ELR (cell line): ENCODE results near the gene ARF5.

Source experiments
- DNase-seq: peaks from one replicate; pipeline ENCODE4 v3.0.0-alpha.2; 2015; ENCODE audit warnings: low read depth

Gene ARF5

DNA sequence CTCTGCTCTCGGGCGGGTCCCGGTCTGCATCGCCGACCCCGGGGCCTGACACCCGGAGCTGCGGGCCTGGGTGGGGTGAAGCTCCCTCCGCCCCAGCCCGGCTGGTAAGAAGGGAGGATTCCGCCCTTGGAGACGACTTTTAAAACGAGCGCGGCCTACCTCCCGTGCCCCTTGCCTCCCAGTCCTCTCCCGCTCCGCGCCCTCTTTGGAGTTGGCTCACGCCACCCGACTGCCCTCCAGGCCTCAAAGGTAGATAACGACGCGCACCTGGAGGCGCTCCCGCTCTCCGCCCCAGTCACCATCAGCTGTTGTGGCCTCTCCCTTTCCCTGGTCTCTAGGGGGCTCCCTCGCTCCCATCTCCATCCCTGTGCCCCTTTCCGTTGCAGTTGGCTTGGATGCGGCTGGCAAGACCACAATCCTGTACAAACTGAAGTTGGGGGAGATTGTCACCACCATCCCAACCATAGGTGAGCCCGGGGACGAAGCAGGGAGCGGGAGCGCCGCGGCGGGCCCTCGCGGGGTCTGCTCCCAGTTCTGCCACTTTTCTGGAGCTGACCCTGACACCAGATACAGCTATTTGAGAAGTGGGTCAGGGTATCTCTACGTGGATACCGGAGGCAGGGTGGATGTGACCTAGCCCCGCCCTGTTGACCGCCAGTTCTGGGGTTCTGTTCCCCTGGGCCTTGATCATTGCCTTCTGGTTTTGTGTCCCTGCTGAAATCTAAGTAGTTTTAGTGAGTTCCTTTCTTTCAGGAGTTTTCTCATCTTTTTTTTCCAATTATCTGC, 679 bp downstream of the ARF5 start:
- peak; percentile 69 for DNase-seq

DNA sequence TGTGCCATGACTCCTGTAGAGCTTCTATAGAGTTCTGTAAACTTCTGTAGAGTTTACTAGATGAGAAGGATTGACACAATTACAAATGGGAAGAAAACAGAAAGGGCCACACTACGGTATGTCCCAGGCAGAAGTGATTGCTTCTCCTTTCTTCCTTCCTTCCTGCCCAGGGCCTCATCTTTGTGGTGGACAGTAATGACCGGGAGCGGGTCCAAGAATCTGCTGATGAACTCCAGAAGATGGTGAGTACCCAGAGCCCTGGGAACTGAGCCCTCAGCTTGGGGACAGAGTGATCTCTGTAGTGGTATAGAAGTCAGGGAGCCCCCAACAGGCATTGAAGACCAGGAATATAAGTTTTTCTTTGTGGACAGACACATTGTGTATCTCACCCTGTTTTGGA, 1.7 kb downstream of the ARF5 start:
- DNase-seq: no peak

DNA sequence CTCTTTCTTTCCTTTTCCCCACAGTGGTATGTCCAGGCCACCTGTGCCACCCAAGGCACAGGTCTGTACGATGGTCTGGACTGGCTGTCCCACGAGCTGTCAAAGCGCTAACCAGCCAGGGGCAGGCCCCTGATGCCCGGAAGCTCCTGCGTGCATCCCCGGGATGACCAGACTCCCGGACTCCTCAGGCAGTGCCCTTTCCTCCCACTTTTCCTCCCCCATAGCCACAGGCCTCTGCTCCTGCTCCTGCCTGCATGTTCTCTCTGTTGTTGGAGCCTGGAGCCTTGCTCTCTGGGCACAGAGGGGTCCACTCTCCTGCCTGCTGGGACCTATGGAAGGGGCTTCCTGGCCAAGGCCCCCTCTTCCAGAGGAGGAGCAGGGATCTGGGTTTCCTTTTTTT, 3.0 kb downstream of the ARF5 start:
- DNase-seq: no peak

DNA sequence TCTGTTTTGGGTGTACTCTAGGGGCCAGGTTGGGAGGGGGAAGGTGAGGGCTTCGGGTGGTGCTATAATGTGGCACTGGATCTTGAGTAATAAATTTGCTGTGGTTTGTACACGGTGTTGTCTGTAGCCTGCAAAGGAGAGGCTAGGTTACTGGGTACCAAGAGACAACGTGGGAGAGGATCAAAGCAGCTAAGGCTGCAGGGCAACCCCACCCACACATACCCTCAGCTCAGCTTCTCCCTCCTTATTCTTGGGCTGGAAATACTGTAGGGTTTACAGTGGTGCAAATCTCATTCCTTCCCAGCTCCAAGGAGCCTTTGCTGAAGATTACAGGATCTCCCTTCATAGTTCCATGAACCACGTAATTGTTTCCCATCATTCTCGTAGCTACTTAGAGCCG, 3.4 kb downstream of the ARF5 start:
- no peak for DNase-seq

DNA sequence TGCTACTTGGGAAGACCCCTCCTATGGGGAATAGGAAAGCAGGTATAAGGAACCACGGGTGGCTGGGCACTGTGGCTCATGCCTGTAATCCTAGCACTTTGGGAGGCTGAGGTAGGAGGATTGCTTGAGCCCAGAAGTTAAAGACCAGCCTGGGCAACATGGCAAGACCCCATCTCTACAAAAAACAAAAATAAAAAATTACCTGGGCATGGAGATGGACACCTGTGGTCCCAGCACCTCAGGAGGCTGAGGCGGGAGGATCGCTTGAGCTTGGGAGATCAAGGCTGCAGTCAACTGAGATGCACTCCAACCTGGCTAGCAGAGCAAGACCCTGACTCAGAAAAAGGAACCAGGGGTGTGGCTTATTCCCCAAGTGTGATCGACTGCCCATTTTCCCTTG, 4.3 kb downstream of the ARF5 start:
- DNase-seq: no peak

DNA sequence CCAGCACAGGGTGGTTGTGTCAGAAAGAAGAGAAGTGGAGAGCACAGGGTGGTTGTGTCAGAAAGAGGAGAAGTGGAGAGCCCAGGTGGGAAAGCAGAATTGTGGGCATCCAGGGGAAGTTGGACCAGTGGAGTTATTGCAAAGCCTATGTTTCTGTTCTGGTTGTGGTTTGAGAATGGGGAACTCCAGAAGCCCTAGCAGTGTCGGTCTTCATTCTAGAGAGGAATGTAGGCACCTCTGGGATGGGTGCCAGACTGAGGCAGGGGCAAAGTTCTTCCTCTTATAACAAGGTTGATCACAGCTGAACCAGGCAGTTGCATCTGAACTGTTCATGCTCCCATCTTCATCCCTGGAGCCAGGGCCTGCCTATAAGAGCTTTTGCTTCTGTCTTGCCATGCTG, 6.3 kb downstream of the ARF5 start:
- DNase-seq: no peak

DNA sequence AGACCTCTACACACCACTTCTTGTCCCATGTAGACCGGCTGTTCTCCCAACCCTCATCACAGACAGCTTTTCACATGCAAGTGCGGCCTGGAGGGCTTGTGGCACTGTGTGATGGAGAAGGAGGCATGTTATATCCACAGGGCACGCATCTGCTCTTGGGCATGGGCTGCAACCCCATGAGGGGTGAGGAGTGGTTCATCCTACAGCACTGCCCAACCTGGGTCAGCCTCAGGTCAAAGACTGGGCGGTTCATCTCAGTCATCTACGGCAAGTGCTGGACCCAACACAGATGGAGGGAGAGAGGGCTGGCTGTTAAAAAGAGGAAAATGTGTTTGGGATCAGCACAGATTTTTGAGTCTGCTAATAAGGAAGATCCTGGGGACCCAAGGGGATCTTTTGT, 7.5 kb downstream of the ARF5 start:
- DNase-seq: no peak

DNA sequence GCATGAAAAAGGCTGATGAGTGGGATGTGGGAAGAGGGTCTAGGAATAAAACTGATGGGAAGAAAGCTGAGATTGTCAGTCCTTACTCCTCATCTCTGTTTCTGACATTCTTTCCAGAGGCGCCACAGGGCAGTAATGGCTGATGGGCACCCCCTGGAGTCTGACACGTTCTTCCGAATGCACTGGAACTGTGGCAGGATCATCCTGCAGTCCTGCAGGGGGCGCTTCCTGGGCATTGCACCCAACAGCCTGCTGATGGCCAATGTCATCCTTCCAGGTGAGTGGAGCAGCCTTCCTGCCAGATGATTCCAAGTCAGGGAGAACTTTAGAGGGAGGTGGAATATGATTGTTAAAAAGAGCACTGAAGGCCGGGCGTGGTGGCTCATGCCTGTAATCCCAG, 10.1 kb downstream of the ARF5 start:
- DNase-seq: peak; percentile 36

DNA sequence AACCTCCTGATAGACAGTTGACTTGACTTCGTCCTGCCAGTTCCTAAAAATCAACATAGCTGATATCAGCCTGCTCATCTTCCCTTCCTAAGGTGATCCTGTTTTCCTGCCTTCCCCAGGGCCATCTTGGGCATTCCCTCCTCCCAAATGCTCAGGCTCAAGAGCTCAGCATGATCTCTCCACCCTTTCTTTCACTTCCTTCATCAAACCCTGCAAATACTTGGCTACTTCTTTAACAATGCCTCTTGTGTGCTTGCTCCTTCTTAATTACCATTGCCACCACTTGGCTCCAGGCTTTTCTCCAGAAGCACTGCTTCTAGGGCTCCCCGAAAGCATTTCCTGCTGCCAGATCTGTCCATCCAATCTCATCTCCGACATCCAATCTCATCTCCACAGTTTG, 12.7 kb downstream of the ARF5 start:
- no peak for DNase-seq

DNA sequence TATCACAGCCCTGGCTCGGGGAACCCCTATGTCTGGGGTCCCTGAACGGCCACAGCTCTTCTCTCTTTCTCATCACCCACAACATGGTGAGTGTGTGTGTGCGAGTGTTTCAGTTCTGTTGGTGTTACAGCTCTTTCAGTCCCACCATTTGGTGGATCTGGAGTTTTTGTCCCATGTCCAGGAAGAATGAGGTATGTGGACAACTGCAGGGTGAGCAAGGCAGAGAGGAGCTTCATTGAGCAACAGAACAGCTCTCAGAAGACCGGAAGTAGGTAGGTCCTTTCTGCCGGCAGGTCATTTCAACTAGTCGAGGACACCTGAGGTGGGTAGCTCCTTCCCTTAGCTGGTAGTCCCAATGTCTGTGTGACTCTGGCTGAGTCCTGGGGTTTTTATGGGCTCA, 20.2 kb downstream of the ARF5 start:
- DNase-seq: no peak

DNA sequence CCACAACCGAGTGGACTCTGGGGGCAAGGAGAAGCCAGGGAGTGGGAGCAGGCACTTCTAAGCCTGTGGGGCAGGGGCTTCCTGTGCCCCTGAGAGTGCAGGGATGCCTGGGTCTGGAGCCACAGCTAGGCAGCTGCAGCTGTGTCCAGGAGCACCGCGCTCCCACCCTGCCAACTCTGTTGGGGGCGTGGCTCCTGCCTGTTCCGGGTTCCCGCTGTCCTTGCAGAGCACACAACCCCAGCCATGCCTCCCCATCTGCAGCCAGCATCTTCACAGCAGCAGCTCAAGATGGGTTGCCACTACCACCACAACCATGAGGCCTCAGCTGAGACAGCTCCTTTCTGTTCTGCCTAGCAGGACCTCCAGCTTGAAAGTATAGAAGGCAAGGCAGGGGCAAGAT, 21.1 kb downstream of the ARF5 start:
- no peak for DNase-seq

DNA sequence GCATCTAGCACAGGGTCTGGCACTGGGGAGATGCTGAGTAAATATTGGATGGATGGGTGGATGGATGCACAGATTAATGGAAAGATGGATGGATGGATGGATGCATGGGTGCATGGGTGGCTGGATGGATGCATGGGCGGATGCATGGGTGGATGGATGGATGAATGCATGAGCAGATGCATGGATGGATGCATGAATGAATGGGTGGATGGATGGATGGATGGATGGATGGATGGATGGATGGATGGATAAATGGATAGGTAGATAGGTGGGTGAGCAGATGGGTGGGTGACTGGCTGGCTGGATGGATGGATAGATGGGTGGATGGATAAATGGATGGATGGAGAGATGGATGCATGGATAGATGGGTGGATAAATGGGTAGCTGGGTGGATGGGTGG, 24.1 kb downstream of the ARF5 start:
- no peak for DNase-seq

DNA sequence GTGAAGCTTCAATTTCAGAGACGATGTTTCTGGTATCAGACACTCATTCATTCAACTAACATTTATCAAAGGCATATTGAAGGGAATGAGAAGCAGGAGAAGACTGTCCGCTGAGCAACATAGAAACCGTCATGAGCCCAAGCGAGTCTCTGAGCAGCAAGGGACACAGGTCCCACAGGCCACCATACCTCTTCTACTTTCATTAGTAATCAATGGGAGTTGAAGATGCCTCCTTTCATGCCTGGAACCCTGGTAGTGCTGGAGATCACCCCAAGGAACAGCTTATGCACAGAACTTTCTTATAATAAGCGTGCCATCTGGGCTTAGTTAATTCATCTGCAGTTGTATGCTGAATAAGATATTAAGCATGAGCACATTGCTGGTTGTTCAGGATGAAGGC, 28.5 kb downstream of the ARF5 start:
- no peak for DNase-seq

DNA sequence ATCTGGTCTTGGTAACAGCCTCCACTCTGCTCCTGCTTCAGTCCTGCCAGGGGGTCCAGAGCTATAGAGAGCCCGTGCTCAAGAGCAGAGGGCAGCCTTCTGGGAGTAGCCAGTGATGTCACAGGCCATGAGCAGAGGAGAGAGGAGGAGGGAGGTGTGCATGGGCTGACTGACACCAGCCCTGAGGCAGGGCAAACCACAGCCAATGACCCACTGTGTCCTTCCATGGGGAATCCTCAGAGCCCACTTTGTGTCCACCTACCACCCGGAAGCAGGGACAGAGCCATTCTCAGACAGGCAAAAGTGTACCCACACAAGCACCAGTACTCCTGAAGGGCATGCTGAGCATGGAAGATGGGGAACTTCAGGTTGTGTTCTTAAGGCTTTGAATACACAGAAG, 29.8 kb downstream of the ARF5 start, which contains the start of gene PAX4:
Gene PAX4, minus strand, starts transcription at position 101 of the 400 bp plus-strand sequence. CDS start 2,214 bp downstream, outside the sequence.
- no peak for DNase-seq

DNA sequence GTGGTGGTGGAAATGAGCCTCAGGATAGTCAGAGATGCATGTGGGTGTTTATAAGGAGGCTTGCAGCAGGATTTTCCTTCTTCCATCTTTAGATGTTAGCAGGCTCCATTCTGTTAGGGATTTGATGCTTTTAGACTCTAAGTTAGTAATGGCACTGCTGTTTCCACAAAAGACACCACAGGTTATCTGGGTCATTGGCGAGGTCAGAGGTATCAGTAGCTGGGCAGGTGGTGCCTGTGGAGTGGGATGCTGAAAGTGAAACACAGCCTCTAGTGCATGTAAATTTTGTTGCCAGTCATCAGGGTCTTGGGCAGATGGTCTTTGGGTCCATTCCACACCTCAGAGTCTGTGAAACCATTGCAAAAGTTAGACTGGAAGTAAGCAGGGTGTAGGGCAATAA, 30.6 kb downstream of the ARF5 start:
- no peak for DNase-seq

DNA sequence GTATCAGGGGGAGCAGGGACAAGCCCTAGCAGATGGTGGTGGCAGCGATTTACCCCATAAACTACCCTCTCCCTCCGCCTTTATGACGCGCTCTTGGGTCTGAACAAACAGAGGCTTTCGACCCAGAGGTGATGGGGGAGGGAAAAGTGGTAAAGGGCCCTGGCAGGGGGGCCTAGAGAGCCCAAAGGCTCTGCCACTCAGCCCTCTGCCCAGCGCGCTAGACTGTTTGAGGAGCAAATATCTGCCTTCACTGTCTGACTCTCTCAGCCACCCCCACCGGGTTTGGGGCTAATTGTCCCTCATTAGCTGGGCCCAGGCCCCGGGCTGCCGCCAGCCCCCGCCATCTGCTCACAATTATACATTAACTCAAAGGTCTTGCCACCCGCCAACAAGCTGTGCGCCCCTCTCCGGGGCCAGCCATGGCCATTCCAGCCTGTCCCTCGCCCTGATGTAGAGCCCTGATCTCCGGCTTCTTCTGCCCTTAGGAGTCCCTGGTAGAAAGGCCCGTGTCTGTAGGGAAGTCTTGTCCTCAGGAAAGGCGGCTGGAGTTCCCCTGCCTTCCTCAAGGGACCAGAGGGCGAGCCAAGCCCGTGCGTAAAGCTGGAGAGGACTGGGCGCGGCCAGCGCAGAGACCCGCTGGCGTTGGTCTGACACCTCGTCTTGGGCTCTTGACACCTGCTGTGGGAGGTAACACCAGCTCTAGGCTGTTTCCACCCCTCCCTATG, 31.6 kb downstream of the ARF5 start:
- no peak for DNase-seq

DNA sequence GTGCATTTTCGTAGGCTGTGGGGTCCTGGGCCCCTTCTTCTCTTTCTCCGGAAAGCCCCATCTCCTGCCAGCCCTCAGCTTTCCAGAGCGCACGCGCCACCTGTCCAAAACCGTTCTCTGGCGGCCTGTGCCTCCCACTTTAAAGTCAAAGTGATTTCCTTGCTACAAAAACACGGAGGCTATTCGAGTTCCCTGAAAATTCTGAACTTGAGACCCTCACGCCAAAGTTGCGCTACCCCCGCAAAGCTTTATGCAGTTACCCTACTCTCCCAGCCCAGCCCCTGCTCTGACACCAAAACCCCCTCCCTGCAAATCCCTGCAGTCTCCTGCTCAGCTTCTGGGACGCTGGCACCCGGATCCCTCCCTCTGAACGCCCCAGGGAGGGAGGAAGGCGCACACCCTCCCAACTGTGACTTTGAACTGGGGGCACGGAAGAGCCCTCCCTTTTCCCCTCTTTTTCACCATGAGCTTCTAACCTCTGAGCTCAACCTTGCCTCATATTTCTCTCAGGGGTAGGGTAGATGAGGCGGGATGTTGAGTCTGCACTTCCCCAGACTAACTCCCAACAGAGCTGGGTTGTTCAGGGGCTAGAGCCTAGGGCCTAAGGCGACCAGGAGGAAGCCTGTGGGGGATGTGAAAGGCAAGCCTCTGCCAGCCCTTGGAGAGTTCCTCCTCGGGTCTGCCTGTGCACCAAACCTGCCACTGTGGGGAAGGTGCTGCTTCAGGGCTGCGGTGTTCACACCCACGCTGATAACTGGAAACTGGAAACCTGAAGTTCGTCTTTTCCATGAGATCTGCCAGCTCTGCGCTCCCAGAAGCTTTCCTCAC, 32.4 kb downstream of the ARF5 start:
- DNase-seq: no peak

DNA sequence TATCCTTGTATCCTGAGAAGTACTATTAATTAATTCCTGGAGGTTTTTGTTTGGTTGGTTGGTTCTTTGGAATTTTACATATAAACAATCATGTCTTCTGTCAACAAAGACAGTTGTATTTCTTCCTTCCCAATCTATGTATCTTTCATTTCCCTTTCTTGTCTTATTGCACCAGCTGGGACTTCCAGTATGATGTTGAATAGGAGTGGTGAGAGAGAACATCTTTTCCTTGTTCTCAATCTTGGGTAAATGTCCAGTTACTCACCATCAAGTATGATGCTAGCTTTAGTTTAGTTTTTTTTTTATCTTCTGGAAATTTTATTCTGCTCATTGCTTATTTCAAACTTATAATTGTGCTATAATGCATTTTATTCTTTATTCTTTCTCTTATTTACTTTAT, 37.1 kb downstream of the ARF5 start:
- no peak for DNase-seq

DNA sequence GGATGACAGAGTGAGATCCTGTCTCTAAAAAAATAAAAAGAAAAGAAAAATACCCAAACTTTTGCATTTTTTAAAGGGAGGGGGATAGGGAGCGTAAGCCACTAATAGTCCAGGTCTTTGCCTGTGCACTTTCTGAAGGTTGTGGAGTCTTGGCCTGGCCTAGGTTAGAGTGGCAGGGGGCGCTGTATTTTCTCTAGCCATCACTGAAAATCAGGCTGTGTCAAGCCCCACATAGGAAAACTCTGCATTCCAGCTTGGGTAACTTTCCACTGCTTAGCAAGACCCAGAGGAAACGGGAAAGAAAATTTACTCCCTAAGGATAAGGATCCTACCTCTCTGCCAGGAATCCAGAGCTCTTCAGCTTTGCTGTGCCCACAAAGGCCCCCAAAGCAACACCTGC, 40.2 kb downstream of the ARF5 start:
- DNase-seq: no peak

DNA sequence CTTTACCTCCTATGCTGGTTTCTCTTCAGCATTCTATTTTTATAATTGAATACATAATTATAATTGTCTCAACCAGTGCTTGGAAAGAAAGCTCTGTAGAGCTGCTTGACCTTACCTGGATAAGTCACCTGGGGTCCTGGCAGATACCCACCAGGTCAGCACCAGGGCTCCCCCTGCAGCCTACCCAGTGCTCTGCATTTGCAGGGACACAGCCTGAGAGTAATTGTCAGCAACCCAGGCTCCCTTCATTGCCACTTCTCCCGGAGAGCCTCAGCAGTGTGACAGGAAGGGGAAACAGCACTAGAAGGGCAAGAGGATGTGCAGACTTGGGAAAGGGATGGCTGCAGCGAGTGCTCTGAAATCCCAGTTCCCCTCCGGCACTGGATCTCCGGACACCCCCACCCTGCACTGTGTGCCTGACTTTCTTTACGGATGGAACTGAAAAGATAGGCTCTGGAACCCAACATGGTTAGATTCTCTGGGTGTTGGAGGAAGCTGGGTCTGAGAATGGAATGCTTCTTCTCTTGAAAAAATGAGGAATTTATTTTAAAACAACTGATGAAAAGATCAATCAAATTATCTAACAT, 41.1 kb downstream of the ARF5 start:
- peak; percentile 18 for DNase-seq

DNA sequence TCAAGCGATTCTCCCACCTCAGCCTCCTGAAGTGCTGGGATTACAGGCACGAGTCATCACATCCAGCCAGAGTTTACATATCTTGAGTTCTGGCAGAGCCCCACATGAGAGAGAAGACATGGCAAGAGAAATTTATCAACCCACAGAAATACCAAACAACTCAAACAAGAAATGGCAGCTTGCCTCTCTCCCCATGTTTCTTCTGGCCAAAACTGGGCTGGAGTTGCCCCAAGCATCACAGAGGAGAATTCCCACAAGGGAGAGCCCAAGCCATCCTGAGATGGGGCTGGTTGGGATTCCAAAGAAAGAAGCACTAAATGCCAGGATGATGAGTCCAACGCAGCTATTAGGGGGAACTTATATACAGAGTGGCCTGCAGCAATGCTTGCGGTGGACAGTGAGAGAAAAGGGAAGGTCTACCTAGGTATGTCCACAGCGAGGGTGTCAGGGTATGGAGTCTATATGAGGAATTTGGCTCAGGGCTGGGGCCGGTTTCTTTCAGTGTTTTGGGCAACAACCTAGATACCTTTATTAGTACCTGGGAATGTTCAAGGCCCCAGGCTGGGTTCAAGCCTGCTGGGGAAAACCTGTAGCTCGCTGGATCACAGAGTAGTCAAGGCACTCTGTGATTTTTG, 44.2 kb downstream of the ARF5 start:
- DNase-seq: peak; percentile 65
